Keratinocyte (primary cell): ENCODE results near the gene GJA5. TPM values are rescaled to one million over a fixed set of nuclear protein-coding genes. Genes with fewer than 3 reads are reported as not detected.
A peak's percentile ranks its signal among the peaks of the same experiment; 100 is the strongest.

Experiments
- DNase-seq: peaks from one replicate; pipeline ENCODE4 v3.0.0-alpha.2; 2011; ENCODE audit warnings: low read depth, missing footprints, low spot score
- FAIRE-seq: peaks from 2 replicates; lab custom pipeline; 2011; peaks lifted over from hg19 to GRCh38; lab: Jason Lieb, UNC
- H2AFZ ChIP-seq: 2 replicates; pipeline ENCODE4 v1.6.0; 2012; ENCODE audit warnings: low read length, control low read depth, inconsistent platforms; ENCODE audit not compliant: control insufficient read depth
- H3K27ac ChIP-seq: 2 replicates; pipeline ENCODE4 v1.5.1; 2011; ENCODE audit warnings: low read length; ENCODE audit not compliant: control insufficient read depth, insufficient read depth
- H3K27me3 ChIP-seq: 3 replicates; pipeline ENCODE4 v1.6.0; 2011; ENCODE audit warnings: low read length; ENCODE audit not compliant: control insufficient read depth, insufficient read depth; ENCODE audit errors: extremely low read depth
- H3K36me3 ChIP-seq, 2 experiments: 2 replicates in 1 of 2; 3 replicates in 1 of 2; pipeline ENCODE4 v1.5.1; 2011; ENCODE audit warnings: low read length in 2 of 2, mild to moderate bottlenecking in 1 of 2; ENCODE audit not compliant: control insufficient read depth in 2 of 2, insufficient read depth in 2 of 2; ENCODE audit errors: extremely low read depth in 1 of 2
- H3K4me1 ChIP-seq: 3 replicates; pipeline ENCODE4 v1.5.1; 2011; ENCODE audit warnings: low read length; ENCODE audit not compliant: control insufficient read depth, insufficient read depth; ENCODE audit errors: extremely low read depth
- H3K4me2 ChIP-seq: 3 replicates; pipeline ENCODE4 v1.6.0; 2011; ENCODE audit warnings: low read depth, low read length; ENCODE audit not compliant: control insufficient read depth, insufficient read depth; ENCODE audit errors: extremely low read depth
- H3K4me3 ChIP-seq, 3 experiments: fragments of 200-600 bp in 1 of 3; sonication (generic) in 1 of 3; 2 replicates in 2 of 3; 3 replicates in 1 of 3; pipeline ENCODE4 v1.5.1; 2011 to 2016; ENCODE audit warnings: low read length in 3 of 3, mild to moderate bottlenecking in 3 of 3, control low read depth in 2 of 3, inconsistent platforms in 1 of 3, low read depth in 1 of 3, mixed read lengths in 1 of 3, mixed run types in 1 of 3, moderate library complexity in 1 of 3; ENCODE audit not compliant: control insufficient read depth in 2 of 3, insufficient read depth in 2 of 3; ENCODE audit errors: extremely low read depth in 1 of 3
- H3K79me2 ChIP-seq: 2 replicates; pipeline ENCODE4 v1.6.0; 2012; ENCODE audit warnings: low read length; ENCODE audit not compliant: control insufficient read depth, insufficient read depth
- H3K9ac ChIP-seq: 3 replicates; pipeline ENCODE4 v1.6.0; 2011; ENCODE audit warnings: low read length; ENCODE audit not compliant: control insufficient read depth, insufficient read depth; ENCODE audit errors: extremely low read depth
- H3K9me1 ChIP-seq: 3 replicates; pipeline ENCODE4 v1.6.0; 2011; ENCODE audit warnings: low read length; ENCODE audit not compliant: control insufficient read depth, insufficient read depth; ENCODE audit errors: extremely low read depth
- H3K9me3 ChIP-seq: 2 replicates; pipeline ENCODE4 v1.5.1; 2012; ENCODE audit warnings: low read depth, low read length; ENCODE audit not compliant: control insufficient read depth
- H4K20me1 ChIP-seq: 3 replicates; pipeline ENCODE4 v1.6.0; 2011; ENCODE audit warnings: low read length; ENCODE audit not compliant: control insufficient read depth, insufficient read depth; ENCODE audit errors: extremely low read depth
- CTCF ChIP-seq, 3 experiments: IDR thresholded peaks in 1 of 3; conservative IDR thresholded peaks in 1 of 3; optimal IDR thresholded peaks in 1 of 3; 2 replicates in 2 of 3; 3 replicates in 1 of 3; pipeline versions ENCODE3 to v1.5.1; 2011; ENCODE audit warnings: low read length in 3 of 3, mild to moderate bottlenecking in 3 of 3, moderate library complexity in 2 of 3, control low read depth in 1 of 3, inconsistent platforms in 1 of 3; ENCODE audit not compliant: insufficient read depth in 2 of 3; ENCODE audit errors: extremely low read depth in 1 of 3
- EZH2 ChIP-seq: IDR thresholded peaks from one replicate; pipeline ENCODE4 v1.6.1; 2012; ENCODE audit warnings: inconsistent platforms, mild to moderate bottlenecking, low read length, moderate library complexity
- dilution Hi-C: fragments of 300-500 bp; cut with MboI; formaldehyde crosslinking; loops from one replicate; pipeline ENCODE4 v1.7.0; 2020; ENCODE audit warnings: low sequenced_read_pairs; ENCODE audit not compliant: extremely low pct_ligation_motif_present
- polyA plus RNA-seq, 5 experiments: library from polyadenylated mRNA; depleted of rRNA in 3 of 5; stranded (reverse) in 3 of 5; stranded (forward) in 1 of 5; unstranded in 1 of 5; fragments of >200 nt; gene quantifications; 1 replicate in 1 of 5; 2 replicates in 3 of 5; 3 replicates in 1 of 5; pipeline versions ENCODE4 v1.2.1 to v1.2.3, GENCODE V29; 2011 to 2012; ENCODE audit warnings: missing spikeins in 2 of 5, low read depth in 1 of 5, low replicate concordance in 1 of 5

The GJA5 gene
- polyA plus RNA-seq, 1 donor (not counting 4 experiments of a cell fraction or from before 2014, with no cell fraction given), result 44.0 TPM

GRCh38 chr1:147758379-147759100 lies 1.9 kb downstream of the GJA5 start:
- H3K27me3 ChIP-seq, result no peaks in the 10 kb centered on the region
- H3K9me3 ChIP-seq, result no peaks in the 10 kb centered on the region
- no peak overlapping the region for H2AFZ ChIP-seq
- no peaks in the 10 kb centered on the region for H3K9me1 ChIP-seq
- dilution Hi-C loops, result no loop called here
- peaks cover 50% of the 10 kb centered on the region for H3K4me1 ChIP-seq
- H3K27ac ChIP-seq, result peak overlapping the region; percentile 53
- H3K9ac ChIP-seq, result no peak overlapping the region
- peaks cover 6% of the 10 kb centered on the region for H3K79me2 ChIP-seq
- DNase-seq (no peak), FAIRE-seq (no peak)
- H3K4me2 ChIP-seq, result no peak overlapping the region
- H3K4me3 ChIP-seq, result peak overlapping the region in 1 of 3 experiments; percentile 45
- H3K36me3 ChIP-seq, result peaks cover 0 to 2% of the 10 kb centered on the region in 2 experiments
- H4K20me1 ChIP-seq, result no peaks in the 10 kb centered on the region
- TF ChIP-seq CTCF (optimal IDR thresholded peaks at IDR 0.05 in 1 of 3, IDR thresholded peaks at IDR 0.05 in 1 of 3, conservative IDR thresholded peaks at IDR 0.05 in 1 of 3; ENCODE audit: extremely low read depth in 1 of 3, insufficient read depth in 2 of 3, low read length in 3 of 3), result no peak
- no peak for TF ChIP-seq EZH2

GRCh38 chr1:147757015-147757990 lies 3.1 kb downstream of the GJA5 start:
- Histone ChIP-seq H4K20me1 (no peaks in the 10 kb centered on the region), H2AFZ (peak overlapping the region; percentile 71), H3K27me3 (no peaks in the 10 kb centered on the region), H3K36me3 (peaks cover 0 to 2% of the 10 kb centered on the region in 2 experiments), H3K4me3 (peak overlapping the region in 1 of 3 experiments; percentile 7), H3K4me1 (peaks cover 49% of the 10 kb centered on the region), H3K9me3 (no peaks in the 10 kb centered on the region), H3K4me2 (peak overlapping the region; percentile 66), H3K27ac (peak overlapping the region; percentile 55), H3K9me1 (no peaks in the 10 kb centered on the region), H3K79me2 (peaks cover 6% of the 10 kb centered on the region), H3K9ac (peak overlapping the region; percentile 30)
- peak; percentile 99 for FAIRE-seq
- TF ChIP-seq CTCF (optimal IDR thresholded peaks at IDR 0.05 in 1 of 3, IDR thresholded peaks at IDR 0.05 in 1 of 3, conservative IDR thresholded peaks at IDR 0.05 in 1 of 3; ENCODE audit: extremely low read depth in 1 of 3, insufficient read depth in 2 of 3, low read length in 3 of 3) (no peak), EZH2 (no peak)
- dilution Hi-C loops, result no loop called here
- peak; percentile 98 for DNase-seq
